Endometrium (tissue), 2 donors: ENCODE data around the gene DOK7.
"Not testable (repeated sequence)": the region's sequence is repeated elsewhere in the genome, so short reads cannot be mapped to it uniquely, and the experiment has no call there.

Experiments
- FAIRE-seq: peaks from 2 replicates; lab custom pipeline; 2012; peaks lifted over from hg19 to GRCh38; lab: Jason Lieb, UNC
- donor health status: control.
- donor health status: control.

The DOK7 gene

DNA sequence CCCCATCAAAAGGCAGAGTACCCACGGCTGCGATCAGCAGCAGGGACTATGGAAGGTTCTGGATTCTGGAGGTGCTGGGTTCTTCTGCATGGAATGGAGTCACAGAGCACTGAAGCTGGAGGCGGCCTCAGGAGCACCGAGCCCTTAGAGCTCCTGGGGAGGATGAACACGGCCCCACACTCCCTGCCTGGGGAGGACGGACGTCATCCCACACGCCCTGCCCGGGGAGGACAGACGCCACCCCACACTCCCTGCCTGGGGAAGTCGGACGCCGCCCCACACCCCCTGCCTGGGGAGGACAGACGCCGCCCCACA, 59.2 kb downstream of the DOK7 start:
- no peak for FAIRE-seq

DNA sequence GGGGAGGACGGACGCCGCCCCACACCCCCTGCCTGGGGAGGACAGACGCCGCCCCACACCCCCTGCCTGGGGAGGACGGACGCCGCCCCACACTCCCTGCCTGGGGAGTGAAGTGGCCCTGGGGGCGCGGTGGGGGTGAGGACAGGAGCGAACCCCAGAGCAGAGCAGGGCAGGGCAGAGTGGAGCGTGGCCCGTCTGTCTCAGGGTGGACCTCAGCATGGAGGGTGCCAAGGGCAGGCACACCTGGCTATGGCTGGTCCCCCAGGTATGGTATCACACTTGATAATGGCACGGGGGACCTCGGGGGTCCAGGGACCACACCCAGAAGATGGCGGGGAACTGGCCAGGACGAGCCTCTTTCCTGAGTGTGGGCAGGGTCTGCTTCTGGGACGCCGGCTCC, 59.5 kb downstream of the DOK7 start:
- no peak for FAIRE-seq

DNA sequence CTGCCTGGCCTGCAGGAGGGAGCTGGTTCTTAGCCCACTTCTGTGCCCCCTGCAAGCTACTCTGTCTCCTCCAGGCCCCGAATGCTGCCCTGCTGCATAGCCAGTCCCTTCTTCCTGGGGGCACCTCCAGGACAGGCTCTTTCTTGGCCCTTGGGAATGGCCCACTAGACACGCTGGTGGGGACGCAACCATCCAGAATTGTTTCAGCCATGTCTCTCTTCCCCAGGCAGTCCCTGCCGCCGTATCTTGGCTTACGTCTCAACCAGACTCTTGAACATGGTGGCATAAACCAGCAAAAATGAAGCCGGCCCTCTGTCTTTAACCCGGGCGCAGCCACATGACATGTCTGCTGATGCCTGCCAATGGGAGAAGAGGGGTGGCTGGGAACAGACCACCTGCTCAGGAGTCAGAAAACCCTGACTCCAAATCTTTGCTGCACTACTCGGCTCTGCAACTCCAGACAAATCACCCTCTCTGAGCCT, 60.1 kb downstream of the DOK7 start:
- FAIRE-seq = no peak

DNA sequence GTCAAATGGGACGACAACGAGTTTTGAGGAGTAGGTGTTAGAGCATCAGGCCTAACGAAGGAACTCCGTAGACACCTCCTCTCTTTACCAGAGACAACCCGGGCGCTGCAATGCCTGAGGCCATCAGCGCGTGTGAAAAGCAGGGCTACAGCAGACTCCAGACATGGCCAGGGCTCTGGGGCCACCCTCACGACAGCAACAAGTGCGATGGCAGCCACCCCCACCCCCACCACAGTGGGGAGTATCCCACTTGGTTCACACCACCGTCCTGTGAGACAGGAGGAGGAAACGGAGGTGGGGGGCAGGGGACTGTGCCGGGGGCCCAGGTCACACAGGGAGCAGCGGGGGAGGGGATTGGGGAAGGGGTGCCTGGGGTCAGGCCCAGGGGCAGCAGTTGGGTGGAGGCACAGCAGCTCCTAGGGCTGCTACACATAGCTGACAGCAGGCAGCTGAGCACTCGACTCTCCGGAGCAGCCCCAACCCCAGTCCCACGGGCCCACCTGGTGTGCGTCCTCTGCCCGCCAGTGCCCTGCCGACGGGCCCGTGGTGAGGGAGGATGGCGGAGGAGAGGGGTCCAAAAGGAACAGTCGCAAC, 60.6 kb downstream of the DOK7 start:
- no peak for FAIRE-seq

DNA sequence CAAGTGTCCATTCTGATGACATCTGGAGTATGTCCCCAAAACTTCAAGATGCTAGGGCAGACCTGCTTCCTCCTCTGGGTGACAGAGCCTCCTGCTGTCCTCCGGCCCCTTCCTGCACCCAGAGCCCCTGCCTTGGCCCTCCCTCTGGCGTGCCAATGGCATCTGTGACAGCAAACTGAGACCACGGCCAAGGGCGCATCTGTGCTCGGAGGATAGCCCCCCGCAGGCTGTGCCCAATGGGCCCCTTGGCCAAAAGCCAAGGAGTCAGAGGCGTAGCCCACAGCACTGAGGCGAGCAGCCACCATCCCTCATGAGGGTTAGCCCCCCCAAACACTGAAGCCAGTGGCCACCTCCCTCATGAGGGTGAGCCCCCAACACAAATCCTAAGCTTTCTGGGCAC, 61.2 kb downstream of the DOK7 start:
- no peak for FAIRE-seq

DNA sequence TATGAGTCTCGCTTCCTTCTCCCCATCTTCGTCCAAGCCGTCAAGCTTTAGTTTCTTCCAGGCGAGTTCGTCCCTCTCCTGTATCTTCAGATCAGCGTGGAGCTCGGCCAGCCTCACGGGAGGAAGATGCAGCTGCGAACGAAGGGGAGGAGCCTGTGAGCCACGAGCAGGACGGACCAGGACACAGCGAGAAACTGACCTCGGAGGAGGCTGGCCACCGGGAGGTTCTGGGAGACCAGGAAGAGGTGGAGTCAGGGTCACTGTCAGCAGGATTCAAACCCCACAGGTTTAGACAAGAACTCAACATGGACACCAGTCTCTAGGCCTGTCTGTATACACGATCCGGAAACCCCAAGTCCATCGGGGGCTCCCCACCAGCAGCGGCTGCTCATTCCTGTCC, 61.8 kb downstream of the DOK7 start:
- no peak for FAIRE-seq

DNA sequence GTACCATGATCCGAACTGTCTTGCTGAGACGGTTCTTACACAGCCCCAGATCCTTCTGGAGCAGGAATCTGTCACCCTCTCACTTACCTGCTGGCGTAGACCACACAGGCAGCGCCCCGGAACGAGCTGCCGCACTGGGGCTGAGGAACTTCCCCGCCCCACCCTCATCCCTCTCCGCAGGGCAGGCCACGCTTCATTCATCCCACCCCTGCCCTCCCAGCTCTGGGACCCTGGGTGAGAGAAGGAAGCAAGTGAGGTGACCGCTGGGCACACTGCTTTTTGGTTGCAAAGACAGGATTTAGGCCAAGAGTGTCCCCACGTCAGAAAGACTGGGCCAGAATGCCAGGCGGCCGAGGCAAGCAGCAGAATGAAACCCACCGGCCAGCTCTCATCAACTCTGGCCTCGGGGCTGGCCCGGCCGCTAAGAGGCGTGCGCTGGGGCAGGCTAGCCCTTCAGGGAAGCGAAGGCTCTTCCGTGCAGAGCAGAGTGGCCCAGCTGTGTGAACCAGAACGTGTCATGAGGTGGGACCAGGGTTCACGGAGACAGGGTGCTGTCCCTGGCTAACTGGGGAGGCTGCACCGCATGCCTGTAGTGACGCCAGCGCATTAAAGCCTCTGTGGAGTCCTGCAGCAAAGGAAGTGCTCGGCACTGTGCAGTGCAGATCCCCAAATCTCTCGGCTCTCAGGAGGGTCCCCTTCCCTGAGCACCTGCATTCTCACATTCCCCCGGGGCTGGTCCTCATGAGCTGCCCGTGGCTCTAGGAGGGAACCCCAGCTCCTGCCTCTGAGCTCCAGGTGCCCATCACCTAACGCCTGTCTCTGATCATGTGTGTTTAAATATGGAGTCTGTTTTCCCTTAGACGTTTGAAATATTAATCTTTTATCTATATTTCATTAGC, 62.7 kb downstream of the DOK7 start:
- FAIRE-seq = no peak

DNA sequence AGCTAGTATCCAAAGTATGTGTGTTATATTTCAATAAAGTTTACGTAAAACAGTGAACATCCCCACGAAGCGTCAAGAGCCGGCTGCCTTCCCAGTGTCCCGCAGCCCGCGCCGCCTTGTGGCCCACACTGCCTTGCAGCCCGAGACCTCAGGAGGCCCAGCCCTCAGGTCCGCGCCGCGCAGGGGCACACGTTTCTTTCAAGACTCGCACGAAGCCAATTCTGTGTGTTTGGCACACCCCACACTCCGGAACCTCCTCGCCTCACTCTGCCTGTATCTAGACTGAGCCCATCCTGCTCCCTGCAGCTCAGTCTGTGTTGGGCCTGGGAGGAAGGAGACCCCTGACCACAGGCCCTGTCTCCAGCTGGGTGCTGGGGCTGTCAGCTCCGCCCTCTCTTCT, 63.4 kb downstream of the DOK7 start:
- FAIRE-seq = no peak

DNA sequence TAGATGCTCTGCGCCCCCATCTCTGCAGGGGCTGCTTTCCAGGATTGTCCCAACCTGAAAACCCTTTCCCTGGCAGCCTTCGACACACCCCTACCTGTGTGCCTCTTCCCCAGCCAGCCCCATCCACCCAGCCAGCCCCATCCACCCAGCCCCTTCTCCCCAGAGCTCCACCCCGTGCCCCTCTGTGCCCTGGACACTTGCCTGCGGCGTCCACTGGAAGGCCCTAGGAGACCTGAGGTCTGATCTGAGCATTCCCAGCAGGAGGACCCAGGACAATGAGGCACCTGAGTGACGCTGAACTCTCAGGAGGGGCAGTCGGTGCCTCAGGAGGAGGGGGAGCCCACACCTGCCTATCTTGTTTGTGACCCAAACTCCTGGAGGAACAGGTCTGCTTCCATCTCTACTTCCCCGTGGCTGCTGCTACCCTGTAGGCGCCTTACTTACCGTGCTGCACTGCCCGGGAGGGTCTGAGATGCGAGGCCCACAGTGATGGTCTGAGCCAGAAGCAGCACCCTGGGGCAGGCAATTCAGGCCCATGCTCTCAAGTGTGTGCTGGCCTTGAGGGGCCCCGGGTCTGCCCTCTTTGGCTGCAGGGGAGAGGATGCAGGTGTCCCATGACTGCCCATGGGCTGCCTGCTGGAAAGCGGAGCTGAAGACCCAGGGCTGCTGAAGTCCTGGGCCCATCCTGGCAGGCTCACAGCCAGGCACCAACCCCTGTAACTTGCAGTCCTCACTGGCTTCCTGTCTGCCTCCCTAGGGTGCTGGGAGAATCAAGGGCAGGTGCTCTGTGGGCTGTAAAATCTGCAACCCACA, 64.2 kb downstream of the DOK7 start:
- FAIRE-seq = no peak

DNA sequence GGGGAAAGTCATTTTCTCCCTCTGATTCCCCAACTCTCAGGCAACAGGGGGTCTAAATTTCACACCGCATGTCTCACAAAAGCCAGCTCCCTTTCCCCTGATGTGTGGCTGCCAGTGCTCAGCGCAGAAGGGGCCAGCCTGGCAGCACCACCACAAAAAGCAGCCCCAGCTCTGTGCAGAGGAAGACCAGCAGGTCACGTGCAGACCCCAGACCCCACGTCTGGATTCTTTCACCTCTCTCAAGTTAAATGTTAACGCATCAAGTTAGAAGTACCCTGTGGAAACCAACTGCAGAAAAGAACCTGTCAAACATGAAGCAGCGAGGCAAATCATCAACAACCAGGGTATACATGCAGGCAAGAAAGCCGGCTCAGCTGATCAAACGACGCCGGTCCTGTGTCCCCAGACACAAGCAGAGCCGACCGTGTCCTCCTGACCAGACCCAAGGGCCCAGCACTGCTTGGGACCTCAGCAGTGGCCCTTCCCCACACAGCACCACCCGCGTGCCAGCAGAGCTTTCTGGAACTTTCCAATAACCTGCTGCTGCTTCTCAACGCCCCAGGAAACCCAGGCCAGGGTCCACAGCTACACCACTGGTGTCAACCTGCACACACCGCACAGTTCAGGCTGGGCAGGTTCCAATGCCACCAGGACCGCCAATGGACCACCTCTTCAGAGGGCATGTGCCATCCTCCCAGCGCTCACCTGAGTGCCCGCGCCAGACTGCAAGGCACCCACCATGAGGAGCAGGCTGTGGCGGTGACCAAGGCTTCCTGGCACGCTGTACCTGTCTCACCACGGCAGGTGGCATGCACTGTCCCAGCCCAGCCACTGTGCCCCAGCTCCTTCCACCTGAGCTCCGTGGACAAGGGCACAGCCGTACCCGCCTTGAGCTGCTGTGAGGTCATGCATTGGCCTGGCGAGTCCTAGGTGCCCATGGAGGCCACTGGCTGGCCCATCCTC, 65.1 kb downstream of the DOK7 start:
- no peak for FAIRE-seq

DNA sequence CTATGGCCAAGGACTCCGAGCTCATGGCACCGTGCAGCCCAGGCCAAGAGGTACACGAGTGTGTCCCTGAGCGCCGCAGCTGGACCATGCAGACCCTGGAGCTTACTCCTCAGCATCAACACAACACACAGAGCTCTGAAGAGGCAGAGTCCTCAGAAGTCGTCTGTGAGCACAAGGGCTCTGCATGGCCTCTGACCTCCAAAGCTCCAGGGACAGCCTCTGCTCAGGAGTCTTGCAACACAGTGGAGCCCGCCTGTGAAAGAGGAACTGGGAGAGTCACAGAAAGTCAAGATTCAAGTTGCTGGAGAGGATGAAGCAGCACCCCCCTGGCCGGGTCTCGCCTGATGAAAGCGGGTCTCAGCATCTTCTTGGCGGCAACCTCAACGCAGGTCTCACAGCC, 66.3 kb downstream of the DOK7 start:
- FAIRE-seq = no peak

DNA sequence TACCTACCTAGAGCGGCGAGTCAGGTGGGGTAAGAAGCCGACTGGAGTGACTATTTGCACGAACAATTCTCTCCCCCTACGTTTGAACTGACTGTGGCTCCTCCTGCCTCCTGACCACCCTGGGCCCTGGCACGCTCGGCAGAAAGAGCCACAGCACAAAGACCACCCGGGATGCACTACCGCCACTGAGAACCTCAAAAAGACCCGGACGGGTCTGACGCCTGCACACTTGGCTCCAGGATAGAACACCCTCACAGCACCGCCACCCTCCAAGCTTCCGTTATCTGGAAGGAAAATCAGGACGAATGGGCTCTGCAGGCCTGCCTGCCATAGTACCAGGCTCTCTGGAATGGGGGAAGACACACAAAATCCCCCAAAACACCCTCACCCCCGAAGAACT, 66.9 kb downstream of the DOK7 start:
- no peak for FAIRE-seq

DNA sequence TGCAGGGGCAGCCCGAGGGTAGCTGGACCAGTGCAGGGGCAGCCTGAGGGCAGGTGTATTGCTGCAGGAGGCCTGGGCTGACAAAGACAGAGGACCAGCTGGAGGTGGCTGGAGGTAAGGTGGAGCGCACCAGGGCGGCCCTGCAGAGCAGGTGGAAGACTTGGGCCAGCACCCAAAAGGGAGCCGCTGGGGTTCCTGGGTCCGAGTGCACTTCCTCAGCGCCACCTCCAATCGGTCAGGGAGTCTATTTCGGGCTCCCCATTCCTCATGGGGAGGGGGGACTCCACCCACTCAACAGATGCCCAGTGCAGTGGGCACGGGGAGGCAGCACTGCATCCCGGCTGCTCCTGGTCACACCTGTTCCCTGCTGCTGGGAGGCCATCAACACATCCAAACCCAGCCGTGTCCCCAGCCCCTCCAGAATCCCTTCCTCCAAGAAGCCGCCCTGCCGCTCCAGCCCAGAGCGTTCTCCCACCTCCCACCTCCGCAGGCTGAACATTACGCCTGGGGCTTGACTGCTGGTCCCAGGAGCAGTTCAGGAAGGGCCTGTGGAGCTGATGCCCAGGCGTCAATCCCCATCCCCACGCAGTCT, 67.7 kb downstream of the DOK7 start:
- FAIRE-seq = no peak

DNA sequence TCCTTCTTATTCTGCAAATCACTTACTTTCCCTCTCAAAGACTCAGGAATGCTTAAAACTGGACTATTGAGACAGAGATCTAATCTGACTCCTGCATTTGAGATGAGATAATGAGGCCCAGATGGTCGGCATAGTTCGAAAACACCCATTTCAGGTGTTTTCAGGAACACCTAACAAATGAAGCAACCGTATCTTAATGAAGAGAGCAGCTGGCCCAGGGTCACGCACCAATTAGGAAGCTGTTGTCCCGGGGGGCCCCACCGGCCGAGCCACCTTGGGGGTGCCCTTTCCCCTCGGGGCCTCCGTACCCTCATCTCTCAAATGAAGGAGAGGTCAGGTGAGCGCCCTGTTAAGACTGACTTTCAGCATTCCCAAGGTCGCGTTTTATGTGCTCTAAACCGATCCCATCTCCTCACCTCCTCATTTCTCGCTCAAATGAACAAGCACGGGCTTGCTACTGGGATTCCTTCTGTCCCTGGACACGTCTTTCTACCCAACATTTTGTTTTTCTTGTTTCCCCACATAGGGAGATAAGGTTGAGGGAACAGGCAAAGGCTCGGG, 68.3 kb downstream of the DOK7 start:
- no peak for FAIRE-seq

DNA sequence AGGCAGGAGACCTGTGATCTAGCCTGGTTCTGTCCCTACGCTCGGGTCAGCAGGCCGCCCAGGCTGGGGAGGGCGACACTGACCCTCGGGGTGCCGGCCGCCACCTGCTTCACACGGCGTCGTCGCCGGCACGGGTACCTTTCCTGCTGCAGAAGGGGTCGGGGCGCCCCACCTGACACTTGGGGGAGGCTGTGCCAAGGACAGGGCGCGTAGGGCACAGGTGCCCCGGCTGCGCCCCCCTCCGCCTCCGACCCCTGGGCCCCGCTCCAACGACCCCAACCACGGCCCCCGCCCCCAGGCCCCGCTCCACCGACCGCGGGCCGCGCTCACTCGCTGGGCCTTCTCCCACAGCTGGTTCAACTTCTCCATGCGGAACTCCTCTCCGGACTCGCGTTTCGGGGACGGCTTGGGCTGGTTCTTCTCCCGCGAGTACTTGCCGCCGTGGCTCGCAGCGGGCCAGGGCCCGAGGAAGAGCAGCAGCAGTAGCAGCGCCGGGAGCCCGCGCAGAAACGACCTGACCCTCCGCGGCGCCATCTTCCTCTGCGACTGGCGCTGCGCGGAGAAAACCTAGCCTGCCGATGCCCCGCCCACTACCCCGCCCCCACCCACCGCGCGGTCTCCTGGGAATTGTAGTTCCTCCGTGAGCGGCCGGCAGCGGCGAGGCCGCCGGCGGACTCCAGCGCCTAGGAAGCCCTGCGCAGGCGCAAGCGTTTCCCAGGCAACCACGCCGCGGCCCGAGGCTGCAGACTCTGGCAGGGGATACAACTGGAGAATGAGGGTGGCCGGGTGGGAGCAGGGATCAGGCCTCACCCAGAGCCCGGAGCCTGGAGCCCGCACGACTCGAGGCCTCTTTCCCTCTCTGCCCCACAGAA, 69.0 kb downstream of the DOK7 start, which contains the start of gene LRPAP1:
LRPAP1 (minus strand) TSS at position 544 of the 872 bp plus-strand sequence; CDS start at position 534, 10 bp downstream.
- FAIRE-seq = no peak

DNA sequence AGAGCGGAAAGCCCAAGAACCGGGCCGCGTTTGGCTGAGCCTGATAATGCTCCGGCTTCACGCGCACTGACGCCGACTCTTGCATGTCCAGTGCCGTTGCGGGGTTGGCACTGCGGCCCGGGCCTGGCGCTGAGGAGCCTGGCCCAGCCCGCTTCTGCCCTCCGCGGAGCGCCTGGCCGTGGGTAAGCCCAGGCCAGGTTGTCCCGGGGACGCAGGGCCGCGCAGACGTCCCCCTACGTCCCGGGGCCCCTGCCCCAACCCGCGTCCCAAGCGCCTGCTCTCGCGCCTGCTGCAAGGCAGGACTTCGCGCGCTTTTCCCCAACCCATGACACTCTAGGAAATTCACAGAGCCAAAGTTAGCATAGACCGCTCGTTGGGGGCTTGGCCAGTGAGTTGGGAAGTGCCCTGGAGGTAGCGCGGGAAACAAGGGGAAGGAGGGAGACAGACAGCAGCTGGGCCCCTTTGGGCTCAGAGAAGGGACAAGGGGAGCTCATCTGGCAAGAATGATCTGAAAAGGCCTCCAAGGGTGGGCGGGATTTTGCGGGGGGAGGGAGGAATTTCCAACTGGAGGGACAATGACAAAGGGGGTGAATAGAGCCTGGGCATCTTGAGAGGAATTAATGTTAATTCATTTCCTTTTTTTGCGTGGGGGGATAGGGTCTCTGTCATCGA, 69.8 kb downstream of the DOK7 start:
- FAIRE-seq = no peak

DNA sequence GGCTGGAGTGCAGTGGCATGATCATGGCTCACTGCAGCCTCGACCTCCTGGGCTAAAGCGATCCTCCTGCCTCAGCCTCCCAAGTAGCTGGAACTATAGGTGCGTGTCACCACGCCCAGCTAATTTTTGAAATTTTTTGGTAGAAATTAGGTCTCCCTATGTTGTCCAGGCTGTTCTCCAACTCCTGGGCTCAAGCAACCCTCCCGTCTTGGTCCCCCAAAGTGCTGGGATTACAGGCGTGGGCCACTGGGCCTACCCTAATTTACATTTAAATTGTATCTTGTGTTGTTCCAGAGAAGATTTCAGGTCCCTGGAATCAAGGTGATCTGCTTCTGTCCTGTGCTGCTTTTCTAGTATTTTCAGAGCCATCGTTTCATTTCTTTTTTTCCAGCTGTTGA, 70.3 kb downstream of the DOK7 start:
- FAIRE-seq = no peak

DNA sequence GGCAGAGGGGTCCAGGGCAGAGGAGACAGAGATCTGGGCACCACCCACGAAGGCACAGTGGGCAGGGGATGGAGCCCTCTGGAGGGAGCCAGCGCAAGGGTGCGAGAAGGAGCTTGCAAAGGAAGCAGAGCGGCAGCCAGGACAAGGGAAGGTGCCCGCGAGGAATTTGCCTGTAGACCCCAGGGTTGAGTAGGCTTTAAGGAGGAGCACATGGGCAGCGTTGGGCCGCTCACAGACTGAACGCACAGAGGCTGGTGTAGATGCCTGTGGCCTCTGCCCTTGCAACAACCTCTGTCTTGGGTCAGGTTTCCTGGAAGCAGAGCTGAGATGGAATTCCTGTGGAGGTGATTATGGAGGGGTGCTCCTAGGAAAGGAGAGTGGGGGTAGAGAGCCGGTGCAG, 72.7 kb downstream of the DOK7 start:
- FAIRE-seq = not testable (repeated sequence)

DNA sequence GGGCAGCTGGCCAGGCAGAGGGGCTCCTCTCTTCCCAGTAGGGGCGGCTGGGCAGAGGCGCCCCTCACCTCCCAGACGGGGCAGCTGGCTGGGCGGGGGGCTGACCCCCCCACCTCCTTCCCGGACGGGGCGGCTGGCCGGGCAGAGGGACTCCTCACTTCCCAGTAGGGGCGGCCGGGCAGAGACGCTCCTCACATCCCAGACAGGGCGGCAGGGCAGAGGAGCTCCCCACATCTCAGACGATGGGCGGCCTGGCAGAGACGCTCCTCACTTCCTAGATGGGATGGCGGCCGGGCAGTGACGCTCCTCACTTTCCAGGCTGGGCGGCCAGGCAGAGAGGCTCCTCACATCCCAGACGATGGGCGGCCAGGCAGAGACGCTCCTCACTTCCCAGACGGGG, 75.8 kb downstream of the DOK7 start:
- FAIRE-seq = not testable (repeated sequence)
